ENCODE data around the gene ZFYVE9.
"Not testable (repeated sequence)": the region's sequence is repeated elsewhere in the genome, so short reads cannot be mapped to it uniquely, and the experiment has no call there.

The ZFYVE9 gene

GRCh38 chr1:52141513-52142219 lies at the start of gene ZFYVE9:
ZFYVE9 (plus strand) TSS chr1:52142089; CDS start chr1:52233207, 91,118 bp downstream.
- DNase-seq (ENCODE audit: low read depth in 2 of 2), result peak; percentile 18 to 50

- DNase-seq (ENCODE audit: low read depth in 2 of 2), result not testable (repeated sequence)
Measured at GRCh38 chr1:52094300-52094699, 47.6 kb upstream of the ZFYVE9 start.

- no peak for DNase-seq (ENCODE audit: low read depth in 2 of 2)
Measured at GRCh38 chr1:52096216-52096615, 45.7 kb upstream of the ZFYVE9 start.

- no peak for DNase-seq (ENCODE audit: low read depth in 2 of 2)
Measured at GRCh38 chr1:52098139-52098871, 43.6 kb upstream of the ZFYVE9 start.

- DNase-seq (ENCODE audit: low read depth in 2 of 2), result no peak
Measured at GRCh38 chr1:52102336-52103013, 39.4 kb upstream of the ZFYVE9 start.

GRCh38 chr1:52111492-52111891 lies 30.4 kb upstream of the ZFYVE9 start:
- DNase-seq (ENCODE audit: low read depth in 2 of 2), result no peak

GRCh38 chr1:52112489-52112888 lies 29.4 kb upstream of the ZFYVE9 start:
- DNase-seq (ENCODE audit: low read depth in 2 of 2), result no peak

GRCh38 chr1:52119301-52120079 lies 22.4 kb upstream of the ZFYVE9 start:
- no peak for DNase-seq (ENCODE audit: low read depth in 2 of 2)

- DNase-seq (ENCODE audit: low read depth in 2 of 2), result no peak
Measured at GRCh38 chr1:52122384-52122783, 19.5 kb upstream of the ZFYVE9 start.

GRCh38 chr1:52123622-52124021 lies 18.3 kb upstream of the ZFYVE9 start:
- DNase-seq (ENCODE audit: low read depth in 2 of 2), result no peak

GRCh38 chr1:52125736-52126359 lies 16.0 kb upstream of the ZFYVE9 start:
- DNase-seq (ENCODE audit: low read depth in 2 of 2), result no peak

- no peak for DNase-seq (ENCODE audit: low read depth in 2 of 2)
Measured at GRCh38 chr1:52127181-52128180, 14.4 kb upstream of the ZFYVE9 start.

- no peak for DNase-seq (ENCODE audit: low read depth in 2 of 2)
Measured at GRCh38 chr1:52139817-52140540, 1.9 kb upstream of the ZFYVE9 start.

- DNase-seq (ENCODE audit: low read depth in 2 of 2), result no peak
Measured at GRCh38 chr1:52140633-52141512, 1.0 kb upstream of the ZFYVE9 start.

- peak in 1 of 2 donors; percentile 23 for DNase-seq (ENCODE audit: low read depth in 2 of 2)
Measured at GRCh38 chr1:52142220-52143183, 613 bp downstream of the ZFYVE9 start.

GRCh38 chr1:52145137-52145536 lies 3.2 kb downstream of the ZFYVE9 start:
- DNase-seq (ENCODE audit: low read depth in 2 of 2), result no peak

GRCh38 chr1:52150445-52150844 lies 8.6 kb downstream of the ZFYVE9 start:
- DNase-seq (ENCODE audit: low read depth in 2 of 2), result not testable (repeated sequence)

All from stimulated activated CD8-positive, alpha-beta memory T cell treated with anti-CD3 and anti-CD28 coated beads, Interleukin-15, amount 100 ng/mL, for 4 hours (primary cell).